Upper lobe of left lung (tissue), 6 donors: ENCODE data around the gene PDLIM1. TPM values are rescaled to one million over a fixed set of nuclear protein-coding genes. Genes with fewer than 3 reads are reported as not detected.
"Not testable (repeated sequence)": the region's sequence is repeated elsewhere in the genome, so short reads cannot be mapped to it uniquely, and the experiment has no call there.

Experiments used
- ATAC-seq, 2 donors: fragments of 200-7000 bp; cut with Tn5 transposase; one replicate each; pipeline ENCODE4 v1.9.1; 2022; ENCODE audit warnings: mild to moderate bottlenecking in 2 of 2, moderate library complexity in 2 of 2; ENCODE audit not compliant: low FRiP score in 2 of 2
- DNase-seq, 2 donors: peaks; one replicate each; pipeline ENCODE4 v3.0.0-alpha.2; 2019 to 2020
- H3K27ac ChIP-seq, 4 donors: fragments of 200-600 bp; sonication (generic); one replicate each; pipeline ENCODE4 v1.5.1; 2016 to 2019
- H3K27me3 ChIP-seq, 4 donors: fragments of 200-600 bp; sonication (generic); one replicate each; pipeline ENCODE4 v1.5.1; 2017 to 2019
- H3K36me3 ChIP-seq, 4 donors: fragments of 200-600 bp; sonication (generic); one replicate each; pipeline ENCODE4 v1.5.1; 2016 to 2019
- H3K4me1 ChIP-seq, 4 donors: fragments of 200-600 bp; sonication (generic); one replicate each; pipeline ENCODE4 v1.5.1; 2018 to 2019
- H3K4me3 ChIP-seq, 4 donors: fragments of 200-600 bp; sonication (generic); one replicate each; pipeline ENCODE4 v1.5.1; 2017 to 2019; ENCODE audit warnings: mild to moderate bottlenecking in 2 of 4, moderate library complexity in 1 of 4
- H3K9me3 ChIP-seq, 4 donors: fragments of 200-600 bp; sonication (generic); one replicate each; pipeline ENCODE4 v1.5.1; 2018 to 2019
- CTCF ChIP-seq, 6 experiments: fragments of 450-650 bp in 4 of 6; fragments of 200-600 bp in 2 of 6; sonication (generic) in 2 of 6; IDR thresholded peaks; one replicate each; pipeline ENCODE4 v1.5.1; 2016 to 2019; ENCODE audit warnings: antibody characterized with exemption in 6 of 6
- EP300 ChIP-seq, 4 donors: sonication (generic); formaldehyde crosslinking; IDR thresholded peaks; one replicate each; pipeline ENCODE4 v1.5.1; 2017; ENCODE audit warnings: antibody characterized with exemption in 4 of 4, control low read depth in 2 of 4
- POLR2A ChIP-seq, 4 donors: fragments of 450-650 bp; IDR thresholded peaks; one replicate each; pipeline ENCODE4 v1.5.1; 2016 to 2017; ENCODE audit warnings: antibody characterized with exemption in 4 of 4, mild to moderate bottlenecking in 2 of 4
- POLR2AphosphoS5 ChIP-seq, 2 donors: sonication (generic); formaldehyde crosslinking; IDR thresholded peaks; one replicate each; pipeline ENCODE4 v1.5.1; 2017; ENCODE audit warnings: antibody characterized with exemption in 2 of 2
- WGBS, 2 donors: methylation state at CpG; one replicate each; pipeline ENCODE4 v1.1.5; 2017 to 2018; 5-methylcytosine and 5-hydroxymethylcytosine counted together
- total RNA-seq, 6 donors: library from RNA; depleted of rRNA in 4 of 6; stranded (reverse); fragments of >200 nt in 4 of 6; gene quantifications; one replicate each; pipeline versions ENCODE4 v1.1.0 to v1.2.1, GENCODE V29; 2016 to 2021
- donor health status: DM: no; HTN: no; CAD: no; lungs with moderate emphysema.
- donor health status: DM: no; HTN: yes; CAD: no; lungs with severe emphysema.

PDLIM1 gene
- total RNA-seq, 6 donors from 2014 or later = 78.6 to 239 (median 178) TPM

GRCh38 chr10:95211606-95212279 is 79.1 kb downstream of the PDLIM1 start:
- Histone ChIP-seq H3K4me1 (no peaks in the 10 kb centered on the region), H3K9me3 (no peaks in the 10 kb centered on the region), H3K27me3 (no peaks in the 10 kb centered on the region), H3K27ac (no peak overlapping the region), H3K36me3 (no peaks in the 10 kb centered on the region), H3K4me3 (no peak overlapping the region)
- ATAC-seq (no peak), DNase-seq (no peak)
- TF ChIP-seq CTCF (IDR thresholded peaks at IDR 0.05) = no peak
- no peak for TF ChIP-seq EP300 (IDR thresholded peaks at IDR 0.05)
- TF ChIP-seq POLR2A (IDR thresholded peaks at IDR 0.05) = no peak
- TF ChIP-seq POLR2AphosphoS5 (IDR thresholded peaks at IDR 0.05) = no peak
- WGBS, 2 donors = 87 to 93% methylated on average over 3 of the region's 3 CpGs

GRCh38 chr10:95209509-95210127 is 81.2 kb downstream of the PDLIM1 start:
- Histone ChIP-seq H3K9me3 (no peaks in the 10 kb centered on the region), H3K4me3 (no peak overlapping the region), H3K27ac (no peak overlapping the region), H3K36me3 (no peaks in the 10 kb centered on the region), H3K27me3 (no peaks in the 10 kb centered on the region), H3K4me1 (no peaks in the 10 kb centered on the region)
- 94 to 96% methylated on average over 6 of the region's 6 CpGs for WGBS, 2 donors
- DNase-seq = no peak
- no peak for TF ChIP-seq POLR2A (IDR thresholded peaks at IDR 0.05)
- no peak for TF ChIP-seq POLR2AphosphoS5 (IDR thresholded peaks at IDR 0.05)
- no peak for TF ChIP-seq CTCF (IDR thresholded peaks at IDR 0.05)
- TF ChIP-seq EP300 (IDR thresholded peaks at IDR 0.05) = no peak
- ATAC-seq = no peak

- WGBS, 2 donors = 60 to 62% methylated on average over 8 of the region's 8 CpGs
- DNase-seq = no peak
- H3K36me3 ChIP-seq = no peaks in the 10 kb centered on the region
Measured at GRCh38 chr10:95208702-95209391, 82.0 kb downstream of the PDLIM1 start.

GRCh38 chr10:95202865-95203264 is 87.9 kb downstream of the PDLIM1 start:
- H3K27me3 ChIP-seq, DNase-seq, H3K36me3 ChIP-seq, H3K4me3 ChIP-seq, H3K9me3 ChIP-seq, H3K27ac ChIP-seq, ATAC-seq, H3K4me1 ChIP-seq: not testable (repeated sequence)
- WGBS, 2 donors = 80 to 92% methylated on average over 5 of the region's 5 CpGs

More at GRCh38 chr10:95208702-95209391, 82.0 kb downstream of the PDLIM1 start:
- Histone ChIP-seq H3K9me3 (no peaks in the 10 kb centered on the region), H3K27ac (no peak overlapping the region), H3K27me3 (no peaks in the 10 kb centered on the region), H3K4me1 (no peaks in the 10 kb centered on the region), H3K4me3 (no peak overlapping the region)
- TF ChIP-seq POLR2A (IDR thresholded peaks at IDR 0.05) = no peak
- ATAC-seq = no peak

- Histone ChIP-seq H3K36me3 (peaks cover 0 to 5% (median 0%) of the 10 kb centered on the region in 4 donors), H3K9me3 (no peaks in the 10 kb centered on the region), H3K27ac (no peak overlapping the region), H3K4me1 (no peaks in the 10 kb centered on the region), H3K4me3 (no peak overlapping the region), H3K27me3 (no peaks in the 10 kb centered on the region)
- no peak for DNase-seq
- TF ChIP-seq POLR2AphosphoS5 (IDR thresholded peaks at IDR 0.05) (no peak), CTCF (IDR thresholded peaks at IDR 0.05) (no peak), EP300 (IDR thresholded peaks at IDR 0.05) (no peak), POLR2A (IDR thresholded peaks at IDR 0.05) (no peak)
- 76 to 85% methylated on average over 4 of the region's 4 CpGs for WGBS, 2 donors
- ATAC-seq = no peak
Measured at GRCh38 chr10:95201736-95202135, 89.1 kb downstream of the PDLIM1 start.
